HepG2 (cell line): Measurements from ENCODE around the gene SLC26A5. TPM values are rescaled to one million over a fixed set of nuclear protein-coding genes. Genes with fewer than 3 reads are reported as not detected.
A peak's percentile ranks its signal among the peaks of the same experiment; 100 is the strongest.

ENCODE experiments used
- ARID2 ChIP-seq: sonication (generic); formaldehyde crosslinking; IDR thresholded peaks from 2 replicates; pipeline ENCODE4 v1.8.1; 2022; ENCODE audit warnings: mild to moderate bottlenecking, missing genetic modification reagents, borderline replicate concordance
- ATF1 ChIP-seq: IDR thresholded peaks from 2 replicates; pipeline ENCODE4 v1.6.1; 2016; ENCODE audit warnings: mild to moderate bottlenecking, control low read depth
- CBX1 ChIP-seq: IDR thresholded peaks from one replicate; pipeline ENCODE4 v1.6.1; 2016; ENCODE audit warnings: antibody characterized with exemption, low read depth
- GMEB2 ChIP-seq: IDR thresholded peaks from 2 replicates; pipeline ENCODE4 v1.6.1; 2016; ENCODE audit warnings: missing biosample characterization, missing genetic modification reagents, low read depth
- HMG20B ChIP-seq: conservative IDR thresholded peaks from 2 replicates; pipeline ENCODE4 v1.6.1; 2016; ENCODE audit warnings: missing genetic modification reagents, missing compliant biosample characterization
- KLF9 ChIP-seq: IDR thresholded peaks from 2 replicates; pipeline ENCODE4 v1.6.1; 2016; ENCODE audit warnings: low read depth
- PBX3 ChIP-seq: sonication (generic); formaldehyde crosslinking; IDR thresholded peaks from 2 replicates; pipeline ENCODE4 v1.8.1; 2023; ENCODE audit warnings: missing genetic modification reagents, inconsistent platforms, borderline replicate concordance
- PRDM4 ChIP-seq: sonication (generic); formaldehyde crosslinking; IDR thresholded peaks from 2 replicates; pipeline ENCODE4 v1.9.0; 2021; ENCODE audit warnings: missing genetic modification reagents, borderline replicate concordance
- RAD21 ChIP-seq: fragments of 450-650 bp; formaldehyde crosslinking; IDR thresholded peaks from 2 replicates; pipeline ENCODE4 v1.5.0; 2020; ENCODE audit warnings: mild to moderate bottlenecking
- SP2 ChIP-seq: sonication (generic); formaldehyde crosslinking; IDR thresholded peaks from 2 replicates; pipeline ENCODE4 v1.5.1; 2020; ENCODE audit warnings: mild to moderate bottlenecking, missing genetic modification reagents
- SSRP1 ChIP-seq: IDR thresholded peaks from 2 replicates; pipeline ENCODE4 v1.6.1; 2016; ENCODE audit warnings: control low read depth
- ZBTB2 ChIP-seq: sonication (generic); formaldehyde crosslinking; IDR thresholded peaks from 2 replicates; pipeline ENCODE4 v1.8.0; 2022; ENCODE audit warnings: low read depth, missing genetic modification reagents
- ZC3H4 ChIP-seq: sonication (generic); formaldehyde crosslinking; IDR thresholded peaks from 2 replicates; pipeline ENCODE4 v1.4.0; 2020; ENCODE audit warnings: missing genetic modification reagents, borderline replicate concordance
- ZNF382 ChIP-seq: sonication (generic); formaldehyde crosslinking; IDR thresholded peaks from 2 replicates; pipeline ENCODE4 v1.5.0; 2020; ENCODE audit warnings: missing genetic modification reagents, mild to moderate bottlenecking, borderline replicate concordance
- ZNF430 ChIP-seq: sonication (generic); formaldehyde crosslinking; IDR thresholded peaks from 2 replicates; pipeline ENCODE4 v1.9.0; 2021; ENCODE audit warnings: mild to moderate bottlenecking, missing genetic modification reagents
- ZNF678 ChIP-seq: sonication (generic); formaldehyde crosslinking; IDR thresholded peaks from 2 replicates; pipeline ENCODE4 v1.4.0; 2020; ENCODE audit warnings: mild to moderate bottlenecking, missing genetic modification reagents
- ZNF792 ChIP-seq: IDR thresholded peaks from 2 replicates; pipeline ENCODE4 v1.6.1; 2016
- ZSCAN5A ChIP-seq: sonication (generic); formaldehyde crosslinking; IDR thresholded peaks from 2 replicates; pipeline ENCODE4 v1.8.0; 2022; ENCODE audit warnings: mild to moderate bottlenecking, missing genetic modification reagents, borderline replicate concordance
- polyA plus RNA-seq, 8 experiments: library from polyadenylated mRNA; depleted of rRNA in 3 of 8; stranded (reverse) in 7 of 8; unstranded in 1 of 8; fragments of >200 nt; fragmentation: Illumina TruSeq in 4 of 8; extraction: Trizol in 4 of 8; gene quantifications; 2 replicates each; pipeline versions ENCODE4 v1.2.1 to v1.2.3, GENCODE V29; 2011 to 2016; ENCODE audit warnings: low read depth in 4 of 8, missing spikeins in 1 of 8, mixed read lengths in 1 of 8; ENCODE audit not compliant: insufficient read depth in 1 of 8
- total RNA-seq, 5 experiments: library from RNA; depleted of rRNA; stranded (reverse); fragments of >200 nt; fragmentation: Illumina TruSeq; extraction: Trizol; gene quantifications; 2 replicates each; pipeline ENCODE4 v1.2.3, GENCODE V29; 2016; ENCODE audit warnings: low read depth in 1 of 5

SLC26A5 gene
- total and polyA plus RNA-seq, 2 of the 13 experiments (the other 11 are each of a cell fraction or from before 2014, with no cell fraction given): 0.08 to 0.11 TPM

GRCh38 chr7:103344453-103345149 lies 101.4 kb downstream of the SLC26A5 start, which contains the start of gene DNAJC2 (continued):
- TF ChIP-seq ZC3H4 (CRISPR knock-in tag): no peak
- TF ChIP-seq CBX1: peak; percentile 92
- 0 out of 2 replicates have a peak, but pooled peaks have one; percentile 55 for TF ChIP-seq ZNF678 (CRISPR knock-in tag)
- peak; percentile 32; the same call in 1 of the 2 replicates for TF ChIP-seq ARID2
- TF ChIP-seq PRDM4: no peak
- no peak for TF ChIP-seq SSRP1
- TF ChIP-seq HMG20B (CRISPR knock-in tag): no peak; the same call in 1 of the 2 replicates
- no peak for TF ChIP-seq ZNF430 (CRISPR knock-in tag)
- TF ChIP-seq ZBTB2 (CRISPR knock-in tag): 0 out of 2 replicates have a peak, but pooled peaks have one; percentile 31
- TF ChIP-seq ZNF382: no peak
- TF ChIP-seq ZNF792 (CRISPR knock-in tag): peak; percentile 89
- TF ChIP-seq SP2 (CRISPR knock-in tag): 0 out of 2 replicates have a peak, but pooled peaks have one; percentile 19
- 0 out of 2 replicates have a peak, but pooled peaks have one; percentile 54 for TF ChIP-seq PBX3 (CRISPR knock-in tag)
- TF ChIP-seq KLF9 (CRISPR knock-in tag): no peak
- peak; percentile 60 for TF ChIP-seq GMEB2 (CRISPR knock-in tag)
- TF ChIP-seq RAD21: peak; percentile 37; the same call in 1 of the 2 replicates
- TF ChIP-seq ZSCAN5A (CRISPR knock-in tag): peak; percentile 23; the same call in 1 of the 2 replicates
- peak; percentile 82 for TF ChIP-seq ATF1 (CRISPR knock-in tag)
